ENCODE measurements around the gene ANK3. TPM values are rescaled to one million over a fixed set of nuclear protein-coding genes. Genes with fewer than 3 reads are reported as not detected.

The ANK3 gene
- total RNA-seq, 4 donors from 2014 or later = 125 to 171 (median 149) TPM

GRCh38 chr10:60209874-60210570 lies 179.7 kb downstream of the ANK3 start:
- TF ChIP-seq, protein P1, sequence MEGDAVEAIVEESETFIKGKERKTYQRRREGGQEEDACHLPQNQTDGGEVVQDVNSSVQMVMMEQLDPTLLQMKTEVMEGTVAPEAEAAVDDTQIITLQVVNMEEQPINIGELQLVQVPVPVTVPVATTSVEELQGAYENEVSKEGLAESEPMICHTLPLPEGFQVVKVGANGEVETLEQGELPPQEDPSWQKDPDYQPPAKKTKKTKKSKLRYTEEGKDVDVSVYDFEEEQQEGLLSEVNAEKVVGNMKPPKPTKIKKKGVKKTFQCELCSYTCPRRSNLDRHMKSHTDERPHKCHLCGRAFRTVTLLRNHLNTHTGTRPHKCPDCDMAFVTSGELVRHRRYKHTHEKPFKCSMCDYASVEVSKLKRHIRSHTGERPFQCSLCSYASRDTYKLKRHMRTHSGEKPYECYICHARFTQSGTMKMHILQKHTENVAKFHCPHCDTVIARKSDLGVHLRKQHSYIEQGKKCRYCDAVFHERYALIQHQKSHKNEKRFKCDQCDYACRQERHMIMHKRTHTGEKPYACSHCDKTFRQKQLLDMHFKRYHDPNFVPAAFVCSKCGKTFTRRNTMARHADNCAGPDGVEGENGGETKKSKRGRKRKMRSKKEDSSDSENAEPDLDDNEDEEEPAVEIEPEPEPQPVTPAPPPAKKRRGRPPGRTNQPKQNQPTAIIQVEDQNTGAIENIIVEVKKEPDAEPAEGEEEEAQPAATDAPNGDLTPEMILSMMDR (IDR thresholded peaks at IDR 0.05 in 4 of 5, conservative IDR thresholded peaks at IDR 0.05 in 1 of 5) = no peak
- in situ Hi-C loops (cut with MboI; ENCODE audit: low sequenced_read_pairs in 4 of 4) (loop anchor here (5.0 to 10.0 kb wide), 4 partner anchors 93 to 225 kb away; no protein-coding TSS in a partner anchor), intact Hi-C loops (cut with DNase I; ENCODE audit: low total_unique reads) (no loop called here)
- no peak for ATAC-seq
- Histone ChIP-seq H3K9me3 (no peaks in the 10 kb centered on the region), H3K27me3 (no peaks in the 10 kb centered on the region), H3K27ac (no peak overlapping the region), H3K4me3 (no peak overlapping the region), H3K4me1 (peaks cover 4% of the 10 kb centered on the region in 2 donors), H3K36me3 (no peaks in the 10 kb centered on the region)
- DNase-seq = no peak

DNA sequence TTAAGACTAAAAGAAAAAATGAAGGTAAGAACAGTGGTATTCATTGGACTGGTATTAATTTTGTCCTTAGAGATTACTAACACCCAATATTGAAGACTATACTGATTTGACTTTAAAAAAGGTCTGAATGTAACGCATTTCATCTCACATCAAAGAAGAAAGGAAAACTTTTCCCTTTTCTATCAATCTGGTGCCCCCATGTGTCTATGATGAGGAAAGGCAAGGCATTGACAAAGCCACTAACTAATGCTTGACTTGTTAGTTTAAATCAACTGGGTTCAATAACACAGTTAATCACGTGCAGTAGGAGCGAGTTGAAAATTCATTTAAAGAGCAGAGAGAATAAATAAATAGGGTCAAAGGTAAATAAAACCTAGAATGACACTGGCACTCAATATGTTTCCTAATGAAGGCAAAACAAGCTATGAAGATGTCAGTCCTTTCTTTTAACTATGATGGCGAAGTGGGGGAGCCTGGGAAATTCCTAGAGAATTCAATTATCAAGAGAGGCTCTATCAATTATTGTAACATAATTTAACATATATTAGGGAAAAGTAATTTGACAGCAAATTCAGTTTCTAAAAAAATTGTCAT lies 180.9 kb downstream of the ANK3 start:
- no peaks in the 10 kb centered on the region for H3K9me3 ChIP-seq
- TF ChIP-seq, protein P1 (IDR thresholded peaks at IDR 0.05 in 4 of 5, conservative IDR thresholded peaks at IDR 0.05 in 1 of 5) = peak; percentile 53 to 88 (median 71)
- TF ChIP-seq POLR2A (IDR thresholded peaks at IDR 0.05) = no peak
- intact Hi-C loops (cut with DNase I; ENCODE audit: low total_unique reads) = loop anchor here (1.0 kb wide), 2 partner anchors 94 to 107 kb away; no protein-coding TSS in a partner anchor
- peak; percentile 57 to 63 for ATAC-seq
- H3K4me3 ChIP-seq = no peak overlapping the region
- peaks cover 4% of the 10 kb centered on the region in 2 donors for H3K4me1 ChIP-seq
- in situ Hi-C loops (cut with MboI; ENCODE audit: low sequenced_read_pairs in 4 of 4) = loop anchor here (5.0 to 10.0 kb wide), 4 partner anchors 91 to 226 kb away; no protein-coding TSS in a partner anchor
- DNase-seq = no peak
- no peak overlapping the region for H3K27ac ChIP-seq
- no peaks in the 10 kb centered on the region for H3K36me3 ChIP-seq
- no peaks in the 10 kb centered on the region for H3K27me3 ChIP-seq

DNA sequence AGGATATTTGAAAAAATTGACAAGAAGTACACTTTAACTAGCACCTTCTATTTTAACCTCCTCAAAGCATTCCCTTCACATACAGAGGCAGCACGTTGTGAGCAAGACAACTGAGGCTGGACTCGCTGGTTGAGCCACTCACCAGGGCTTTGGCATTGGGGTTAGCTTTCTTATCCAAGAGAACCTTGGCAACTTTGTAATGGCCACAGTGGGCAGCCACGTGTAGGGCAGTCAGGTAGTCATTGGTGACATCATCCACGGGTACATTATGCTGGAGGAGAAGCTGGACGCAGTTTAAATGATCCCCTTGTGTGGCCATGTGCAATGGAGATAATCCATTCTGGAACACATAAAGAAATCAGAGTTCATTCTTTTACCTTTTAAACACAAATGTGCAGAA lies 181.8 kb downstream of the ANK3 start:
- in situ Hi-C loops (cut with MboI; ENCODE audit: low sequenced_read_pairs in 4 of 4) (loop anchor here (5.0 to 10.0 kb wide), 4 partner anchors 91 to 227 kb away; no protein-coding TSS in a partner anchor), intact Hi-C loops (cut with DNase I; ENCODE audit: low total_unique reads) (loop anchor here (1.0 kb wide), 2 partner anchors 94 to 107 kb away; no protein-coding TSS in a partner anchor)
- no peak overlapping the region for H3K27ac ChIP-seq
- DNase-seq (peak in 1 of 2 donors; percentile 13), ATAC-seq (peak in 1 of 2 donors; percentile 33)
- H3K9me3 ChIP-seq = no peaks in the 10 kb centered on the region
- peaks cover 4% of the 10 kb centered on the region in 2 donors for H3K4me1 ChIP-seq
- H3K4me3 ChIP-seq = no peak overlapping the region
- TF ChIP-seq, protein P1 (IDR thresholded peaks at IDR 0.05 in 4 of 5, conservative IDR thresholded peaks at IDR 0.05 in 1 of 5) = no peak
- no peak for TF ChIP-seq POLR2A (IDR thresholded peaks at IDR 0.05)
- no peaks in the 10 kb centered on the region for H3K36me3 ChIP-seq
- no peaks in the 10 kb centered on the region for H3K27me3 ChIP-seq

DNA sequence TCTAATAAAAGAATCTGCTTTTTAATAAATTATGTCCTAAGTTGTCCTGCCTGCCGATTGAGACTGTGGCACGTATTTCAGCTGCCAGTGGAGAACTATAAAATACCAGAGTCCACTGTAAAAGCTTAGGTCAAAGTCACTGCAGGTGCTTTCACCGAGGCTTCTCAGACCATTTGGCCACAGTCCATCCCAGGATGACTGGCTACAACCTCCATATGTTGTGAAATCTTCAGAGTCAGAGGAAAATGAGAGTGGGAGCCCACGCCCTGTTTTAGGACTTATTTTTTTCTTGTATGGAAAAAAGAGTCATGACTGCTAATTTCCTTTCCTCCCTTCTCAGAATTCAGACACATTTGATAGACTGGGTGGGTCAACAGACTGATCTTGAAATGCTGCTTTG lies 182.9 kb downstream of the ANK3 start:
- H3K27ac ChIP-seq = no peak overlapping the region
- no peaks in the 10 kb centered on the region for H3K9me3 ChIP-seq
- peaks cover 4% of the 10 kb centered on the region in 2 donors for H3K4me1 ChIP-seq
- TF ChIP-seq, protein P1 (IDR thresholded peaks at IDR 0.05 in 4 of 5, conservative IDR thresholded peaks at IDR 0.05 in 1 of 5) = no peak
- no peak for TF ChIP-seq POLR2A (IDR thresholded peaks at IDR 0.05)
- in situ Hi-C loops (cut with MboI; ENCODE audit: low sequenced_read_pairs in 4 of 4) = loop anchor here (5.0 to 10.0 kb wide), 4 partner anchors 89 to 228 kb away; no protein-coding TSS in a partner anchor
- peak in 1 of 2 donors; percentile 40 for ATAC-seq
- H3K27me3 ChIP-seq = no peaks in the 10 kb centered on the region
- peak in 1 of 2 donors; percentile 19 for DNase-seq
- H3K36me3 ChIP-seq = no peaks in the 10 kb centered on the region
- H3K4me3 ChIP-seq = no peak overlapping the region
- intact Hi-C loops (cut with DNase I; ENCODE audit: low total_unique reads) = no loop called here
